ENCODE data around the gene GCDH.

The GCDH gene

GRCh38 chr19:12938779-12939601, 48.0 kb downstream of the GCDH start:
- in situ Hi-C loops (cut with HindIII; ENCODE audit: low sequenced_read_pairs): no loop called here

- in situ Hi-C loops (cut with HindIII; ENCODE audit: low sequenced_read_pairs): no loop called here
Measured at GRCh38 chr19:12939975-12940423, 49.0 kb downstream of the GCDH start.

GRCh38 chr19:12940897-12941296, 49.9 kb downstream of the GCDH start:
- in situ Hi-C loops (cut with HindIII; ENCODE audit: low sequenced_read_pairs): no loop called here

GRCh38 chr19:12943437-12944044, 52.6 kb downstream of the GCDH start:
- in situ Hi-C loops (cut with HindIII; ENCODE audit: low sequenced_read_pairs): no loop called here

- in situ Hi-C loops (cut with HindIII; ENCODE audit: low sequenced_read_pairs): no loop called here
Measured at GRCh38 chr19:12944104-12944674, 53.2 kb downstream of the GCDH start.

- in situ Hi-C loops (cut with HindIII; ENCODE audit: low sequenced_read_pairs): no loop called here
Measured at GRCh38 chr19:12945479-12946091, 54.6 kb downstream of the GCDH start, which contains the start of gene RAD23A. Gene RAD23A (plus strand): TSS chr19:12945862. CDS start chr19:12945949, 87 bp downstream.

GRCh38 chr19:12946092-12946721, 55.2 kb downstream of the GCDH start:
- in situ Hi-C loops (cut with HindIII; ENCODE audit: low sequenced_read_pairs): no loop called here

GRCh38 chr19:12946731-12947496, 56.0 kb downstream of the GCDH start:
- in situ Hi-C loops (cut with HindIII; ENCODE audit: low sequenced_read_pairs): no loop called here

- in situ Hi-C loops (cut with HindIII; ENCODE audit: low sequenced_read_pairs): no loop called here
Measured at GRCh38 chr19:12947702-12948611, 57.0 kb downstream of the GCDH start.

GRCh38 chr19:12948612-12949362, 57.8 kb downstream of the GCDH start:
- in situ Hi-C loops (cut with HindIII; ENCODE audit: low sequenced_read_pairs): no loop called here

Data from endothelial cell of hepatic sinusoid (primary cell).